ENCODE data around the gene NCAPG2.

The NCAPG2 gene

GRCh38 chr7:158731761-158732160 is 27.2 kb upstream of the NCAPG2 start:
- TF ChIP-seq SIN3A (IDR thresholded peaks at IDR 0.05; ENCODE audit: borderline replicate concordance, insufficient read depth, low read length), result no peak
- TF ChIP-seq REST (IDR thresholded peaks at IDR 0.05; ENCODE audit: insufficient read depth in 1 of 2, low read depth in 2 of 2, low read length in 2 of 2), result no peak
- TF ChIP-seq POLR2AphosphoS5 (IDR thresholded peaks at IDR 0.05; ENCODE audit: low read depth, low read length), result no peak
- no peak for TF ChIP-seq FOXP2 (optimal IDR thresholded peaks at IDR 0.05; ENCODE audit: borderline replicate concordance, extremely low read depth, extremely low read length, insufficient read depth)
- TF ChIP-seq TAF1 (IDR thresholded peaks at IDR 0.05; ENCODE audit: borderline replicate concordance, insufficient read depth, low read length), result no peak

- TF ChIP-seq FOXP2 (optimal IDR thresholded peaks at IDR 0.05; ENCODE audit: borderline replicate concordance, extremely low read depth, extremely low read length, insufficient read depth) (peak; percentile 60), POLR2AphosphoS5 (IDR thresholded peaks at IDR 0.05; ENCODE audit: low read depth, low read length) (no peak)
Observed at GRCh38 chr7:158730383-158731346, 26.1 kb upstream of the NCAPG2 start.

GRCh38 chr7:158729646-158730382 is 25.2 kb upstream of the NCAPG2 start:
- TF ChIP-seq POLR2AphosphoS5 (IDR thresholded peaks at IDR 0.05; ENCODE audit: low read depth, low read length) (no peak), SIN3A (IDR thresholded peaks at IDR 0.05; ENCODE audit: borderline replicate concordance, insufficient read depth, low read length) (no peak)

GRCh38 chr7:158728911-158729645 is 24.5 kb upstream of the NCAPG2 start:
- TF ChIP-seq POLR2AphosphoS5 (IDR thresholded peaks at IDR 0.05; ENCODE audit: low read depth, low read length) (no peak), FOXP2 (optimal IDR thresholded peaks at IDR 0.05; ENCODE audit: borderline replicate concordance, extremely low read depth, extremely low read length, insufficient read depth) (no peak), SIN3A (IDR thresholded peaks at IDR 0.05; ENCODE audit: borderline replicate concordance, insufficient read depth, low read length) (no peak), REST (IDR thresholded peaks at IDR 0.05; ENCODE audit: insufficient read depth in 1 of 2, low read depth in 2 of 2, low read length in 2 of 2) (no peak), TAF1 (IDR thresholded peaks at IDR 0.05; ENCODE audit: borderline replicate concordance, insufficient read depth, low read length) (no peak)

GRCh38 chr7:158727690-158728089 is 23.1 kb upstream of the NCAPG2 start:
- TF ChIP-seq REST (IDR thresholded peaks at IDR 0.05; ENCODE audit: insufficient read depth in 1 of 2, low read depth in 2 of 2, low read length in 2 of 2) (no peak), POLR2AphosphoS5 (IDR thresholded peaks at IDR 0.05; ENCODE audit: low read depth, low read length) (no peak), SIN3A (IDR thresholded peaks at IDR 0.05; ENCODE audit: borderline replicate concordance, insufficient read depth, low read length) (no peak), FOXP2 (optimal IDR thresholded peaks at IDR 0.05; ENCODE audit: borderline replicate concordance, extremely low read depth, extremely low read length, insufficient read depth) (no peak), TAF1 (IDR thresholded peaks at IDR 0.05; ENCODE audit: borderline replicate concordance, insufficient read depth, low read length) (no peak)

All from PFSK-1 (cell line).